Suppressor macrophage treated with lipopolysaccharide for 4 hours (primary cell): ENCODE data around the gene VSIG4.
A peak's percentile ranks its signal among the peaks of the same experiment; 100 is the strongest.
"Not testable (repeated sequence)": the region's sequence is repeated elsewhere in the genome, so short reads cannot be mapped to it uniquely, and the experiment has no call there.

ENCODE experiments used
- DNase-seq: peaks from one replicate; pipeline ENCODE4 v3.0.0-alpha.2; 2020

Gene VSIG4

GRCh38 chrX:66007851-66008250 is 32.0 kb downstream of the VSIG4 start:
- no peak for DNase-seq

- no peak for DNase-seq
Observed at GRCh38 chrX:66005830-66006449, 33.9 kb downstream of the VSIG4 start.

GRCh38 chrX:66004928-66005829 is 34.7 kb downstream of the VSIG4 start:
- peak; percentile 44 for DNase-seq

DNA sequence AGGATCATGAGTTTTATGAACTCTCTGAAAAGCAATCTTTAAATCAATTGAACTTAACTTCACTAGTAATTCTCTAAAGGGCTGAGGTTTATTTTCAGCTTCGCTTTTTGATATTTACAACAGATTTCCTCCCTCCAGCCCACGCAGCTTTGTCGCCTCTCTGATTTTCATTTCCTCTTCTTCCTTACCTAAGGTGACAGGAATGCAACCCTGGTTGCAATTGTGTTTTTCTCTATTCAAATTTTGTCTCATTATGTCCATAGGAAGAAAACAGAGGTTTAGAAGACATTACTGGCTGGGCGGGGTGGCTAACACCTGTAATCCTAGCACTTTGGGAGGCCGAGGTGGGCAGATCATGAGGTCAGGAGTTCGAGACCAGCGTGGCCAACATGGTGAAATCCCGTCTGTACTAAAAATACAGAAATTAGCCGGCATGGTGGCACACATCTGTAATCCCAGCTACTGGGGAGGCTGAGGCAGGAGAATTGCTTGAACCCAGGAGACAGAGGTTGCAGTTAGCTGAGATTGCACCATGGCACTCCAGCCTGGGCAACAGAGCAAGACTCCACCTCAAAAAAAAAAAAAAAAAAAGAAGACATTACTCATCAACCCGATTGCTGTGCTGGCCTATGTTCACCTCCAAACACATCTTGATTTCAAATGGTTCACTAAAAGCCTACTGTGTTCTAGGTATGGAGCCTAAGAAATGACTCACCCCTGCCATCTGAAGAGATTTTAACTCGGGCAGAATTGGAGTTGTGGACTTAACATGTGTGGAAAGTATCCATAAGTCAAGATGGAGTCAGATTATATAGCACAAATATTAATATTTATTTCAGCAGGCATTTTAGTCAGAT is 36.8 kb downstream of the VSIG4 start:
- no peak for DNase-seq

DNA sequence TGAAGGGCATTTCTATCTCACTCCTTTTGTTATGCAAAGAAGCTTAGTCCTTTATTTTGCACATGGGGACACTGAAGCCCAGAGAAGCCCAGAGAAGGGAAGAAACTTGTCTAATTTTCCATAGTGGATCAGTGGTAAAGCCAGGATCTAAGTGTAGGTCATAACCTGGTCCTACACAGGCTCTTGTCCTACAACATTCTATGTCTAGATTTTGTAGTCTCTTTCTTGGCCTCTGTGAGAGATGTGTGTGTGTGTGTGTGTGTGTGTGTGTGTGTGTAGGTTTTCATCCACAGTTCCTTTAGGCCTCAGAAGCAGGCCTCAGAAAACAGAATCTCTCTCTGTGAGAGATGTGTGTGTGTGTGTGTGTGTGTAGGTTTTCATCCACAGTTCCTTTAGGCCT is 38.3 kb downstream of the VSIG4 start:
- DNase-seq = no peak

GRCh38 chrX:66000628-66001272 is 39.1 kb downstream of the VSIG4 start:
- no peak for DNase-seq

GRCh38 chrX:66000178-66000577 is 39.7 kb downstream of the VSIG4 start:
- DNase-seq = no peak

- no peak for DNase-seq
Observed at GRCh38 chrX:65999563-66000148, 40.2 kb downstream of the VSIG4 start.

DNA sequence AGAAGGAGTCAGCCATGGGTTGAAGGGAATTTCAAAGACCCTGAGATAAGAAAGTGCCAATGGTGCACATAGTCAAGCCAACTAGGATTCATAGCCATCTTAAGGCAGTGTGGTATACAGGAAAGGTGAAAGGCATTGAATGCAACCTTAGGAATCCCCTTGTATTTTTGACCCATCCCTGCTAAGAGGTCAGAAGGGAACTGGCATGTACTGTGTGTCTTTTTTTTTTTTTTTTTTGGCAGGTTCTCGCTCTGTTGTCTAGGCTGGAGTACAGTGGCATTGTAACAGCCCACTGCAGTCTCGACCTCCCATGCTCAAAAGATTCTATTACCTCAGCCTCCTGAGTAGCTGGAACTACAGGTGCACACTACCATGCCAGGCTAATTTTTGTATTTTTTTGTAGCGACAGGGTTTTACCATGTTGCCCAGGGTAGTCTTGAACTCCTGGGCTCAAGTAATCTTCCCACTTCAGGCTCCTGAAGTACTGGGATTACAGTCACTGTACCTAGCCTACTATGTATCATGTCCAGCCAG is 40.8 kb downstream of the VSIG4 start:
- DNase-seq = no peak

DNA sequence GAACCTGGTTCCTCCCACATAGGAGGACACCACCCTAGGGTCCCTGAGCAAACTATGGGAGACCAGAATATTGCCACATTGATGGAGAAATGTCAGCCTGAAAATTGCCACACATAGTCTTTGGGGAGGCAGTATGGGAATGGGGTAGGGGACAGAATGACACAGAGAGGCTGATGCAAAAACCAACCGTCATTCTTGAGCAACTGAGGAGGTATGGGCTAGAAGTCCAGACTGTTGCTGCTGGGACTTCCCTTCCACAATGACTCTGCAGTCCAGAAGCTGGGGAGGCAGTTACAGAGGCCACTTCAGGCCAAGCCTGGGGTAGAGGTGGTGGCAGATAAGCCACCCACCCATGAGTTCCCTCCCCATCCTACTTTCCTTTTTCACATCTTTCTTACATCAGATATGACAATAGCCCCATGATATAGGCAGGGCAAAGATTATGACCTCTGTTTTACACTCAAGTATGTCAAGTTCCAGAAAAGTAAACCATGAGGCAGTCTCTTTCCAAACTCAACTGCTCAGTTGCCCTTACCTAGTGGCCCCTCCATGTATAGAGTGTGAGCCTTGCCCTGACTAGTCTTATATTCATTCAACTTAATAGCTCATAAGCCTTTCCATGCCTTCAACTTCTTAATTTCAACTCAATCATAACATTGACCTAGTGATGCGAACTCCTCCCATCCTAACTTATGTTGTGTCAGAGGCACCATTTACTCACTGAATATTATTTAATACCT is 41.7 kb downstream of the VSIG4 start:
- DNase-seq = peak; percentile 81

DNA sequence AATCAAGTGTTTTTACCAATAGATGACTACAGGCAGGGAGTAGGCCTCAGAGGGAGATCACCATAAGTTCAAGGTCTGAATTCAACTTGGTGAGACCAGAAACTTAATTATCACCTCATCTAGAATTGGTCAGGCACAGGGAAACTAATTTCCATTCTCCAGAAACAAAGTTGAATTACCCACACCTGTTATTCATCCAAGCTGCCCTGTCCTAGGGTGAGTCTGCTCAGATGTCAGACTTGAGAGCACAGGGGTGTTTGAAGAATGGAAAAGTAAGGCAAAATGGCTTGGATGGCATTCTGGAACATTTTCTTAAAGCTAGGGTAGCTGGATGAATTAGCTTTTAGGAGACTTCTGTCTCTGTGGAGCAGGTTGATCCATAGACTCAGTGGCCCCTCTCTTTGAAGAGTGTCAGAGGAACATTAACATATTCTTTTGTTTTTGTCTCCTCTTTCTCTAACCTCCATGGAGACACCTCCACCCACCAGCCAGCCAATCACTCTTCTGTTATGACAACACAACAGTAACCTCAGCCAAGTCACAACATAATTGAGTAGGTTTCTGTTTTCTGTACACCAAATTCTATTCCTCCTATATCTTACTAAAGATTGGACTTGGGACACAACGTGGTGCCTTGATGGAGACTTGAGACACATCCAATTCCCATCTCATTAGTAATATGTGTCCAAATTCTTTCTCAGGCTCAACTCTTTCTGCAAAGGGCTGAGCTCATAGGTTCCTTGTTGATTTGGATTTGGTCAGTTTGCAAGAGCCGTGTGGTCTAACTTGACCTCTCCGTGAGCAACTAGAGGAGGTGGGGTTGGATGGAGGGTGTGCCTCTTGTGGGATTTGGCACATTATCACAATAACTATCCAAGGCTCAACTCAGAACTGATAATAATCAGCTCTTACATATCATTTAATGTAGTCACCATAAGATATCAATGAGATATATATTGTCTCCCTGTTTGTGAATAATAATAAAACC is 45.1 kb downstream of the VSIG4 start:
- DNase-seq = no peak

DNA sequence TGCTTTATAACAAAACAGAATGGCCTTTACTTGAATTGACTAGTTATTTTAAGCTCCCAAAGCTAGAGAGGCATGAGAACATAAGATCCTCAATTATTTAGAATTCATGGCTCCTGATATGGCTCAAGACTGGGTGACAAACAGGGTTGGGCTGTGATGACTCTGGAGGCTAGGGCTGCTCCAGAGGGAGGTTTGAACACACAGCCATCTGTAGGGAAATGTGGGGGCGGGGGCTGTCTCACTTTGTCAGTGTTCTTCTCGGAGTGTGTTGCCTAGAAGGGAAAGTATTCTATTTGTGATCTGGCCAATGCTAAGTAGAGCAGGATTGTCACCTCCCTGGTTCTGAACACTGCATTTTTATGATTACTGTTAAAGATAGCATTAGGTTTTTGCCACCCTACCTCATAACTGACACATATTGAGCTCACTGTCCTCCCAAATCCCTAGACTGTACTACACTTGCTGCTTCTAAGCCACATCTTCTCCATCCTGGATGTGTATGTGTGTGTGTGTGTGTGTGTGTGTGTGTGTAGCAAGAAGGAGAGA is 45.9 kb downstream of the VSIG4 start:
- DNase-seq = peak; percentile 57

- DNase-seq = no peak
Observed at GRCh38 chrX:65993332-65993731, 46.5 kb downstream of the VSIG4 start.

GRCh38 chrX:65990702-65991101 is 49.2 kb downstream of the VSIG4 start:
- no peak for DNase-seq

DNA sequence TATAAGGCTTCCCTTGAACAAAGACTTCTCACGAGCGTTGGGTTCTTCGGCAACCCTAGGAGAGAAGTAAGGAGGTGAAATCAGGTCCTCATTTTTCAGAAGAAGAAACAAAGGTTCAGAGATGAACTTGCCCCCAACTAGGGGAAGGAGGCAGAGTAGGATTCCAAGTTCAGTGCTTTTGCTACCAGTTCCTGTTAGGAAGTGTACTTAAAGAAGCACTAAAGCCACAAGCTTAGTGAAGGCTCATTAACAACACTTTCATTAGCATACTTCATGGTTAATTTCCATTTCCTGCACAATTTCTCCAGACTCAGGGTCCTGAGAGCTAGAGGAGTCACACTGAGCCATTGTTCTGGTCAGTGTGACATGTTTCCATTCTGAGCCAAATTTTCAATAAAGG is 52.1 kb downstream of the VSIG4 start:
- no peak for DNase-seq

- DNase-seq = peak; percentile 70
Observed at GRCh38 chrX:65985922-65986588, 53.8 kb downstream of the VSIG4 start.

- DNase-seq = no peak
Observed at GRCh38 chrX:65985211-65985610, 54.7 kb downstream of the VSIG4 start.

- not testable (repeated sequence) for DNase-seq
Observed at GRCh38 chrX:65977161-65977560, 62.7 kb downstream of the VSIG4 start.

GRCh38 chrX:65976161-65976560 is 63.7 kb downstream of the VSIG4 start:
- no peak for DNase-seq
